Smooth muscle cell (in vitro differentiated cells): ENCODE results near the gene ASAP3. TPM values are rescaled to one million over a fixed set of nuclear protein-coding genes. Genes with fewer than 3 reads are reported as not detected.

Experiments
- DNase-seq: peaks from one replicate; lab custom pipeline; 2025; ENCODE audit not compliant: unreplicated experiment; lab: John Stamatoyannopoulos, UW
- H2AFZ ChIP-seq: fragments of 200-600 bp; sonication (generic); 2 replicates; pipeline ENCODE4 v1.6.0; 2016; ENCODE audit warnings: antibody characterized with exemption, low read depth, mild to moderate bottlenecking
- H3F3A ChIP-seq: fragments of 200-600 bp; sonication (generic); 2 replicates; pipeline ENCODE4 v1.6.0; 2017; ENCODE audit warnings: antibody characterized with exemption, low read depth
- H3K27ac ChIP-seq: fragments of 200-600 bp; sonication (generic); 2 replicates; pipeline ENCODE4 v1.5.1; 2016; ENCODE audit warnings: low read depth, mild to moderate bottlenecking
- H3K27me3 ChIP-seq: fragments of 200-600 bp; sonication (generic); 2 replicates; pipeline ENCODE4 v1.6.1; 2016; ENCODE audit warnings: low read depth, mild to moderate bottlenecking
- H3K36me3 ChIP-seq: fragments of 200-600 bp; sonication (generic); 2 replicates; pipeline ENCODE4 v1.5.1; 2016; ENCODE audit warnings: low read depth
- H3K4me1 ChIP-seq: fragments of 200-600 bp; sonication (generic); 2 replicates; pipeline ENCODE4 v1.5.1; 2016; ENCODE audit warnings: low read depth
- H3K4me2 ChIP-seq: fragments of 200-600 bp; sonication (generic); 2 replicates; pipeline ENCODE4 v1.6.0; 2016; ENCODE audit warnings: mild to moderate bottlenecking
- H3K4me3 ChIP-seq: fragments of 200-600 bp; sonication (generic); 2 replicates; pipeline ENCODE4 v1.5.1; 2016; ENCODE audit warnings: mild to moderate bottlenecking
- H3K79me2 ChIP-seq: fragments of 200-600 bp; sonication (generic); 2 replicates; pipeline ENCODE4 v1.6.0; 2016; ENCODE audit warnings: low read depth, mild to moderate bottlenecking
- H3K9ac ChIP-seq: fragments of 200-600 bp; sonication (generic); 2 replicates; pipeline ENCODE4 v1.6.0; 2016; ENCODE audit warnings: low read depth
- H3K9me3 ChIP-seq: fragments of 200-600 bp; sonication (generic); replicated peaks from 2 replicates; pipeline ENCODE4 v1.5.1; 2016; ENCODE audit warnings: low read depth
- H4K20me1 ChIP-seq: fragments of 200-600 bp; sonication (generic); 2 replicates; pipeline ENCODE4 v1.6.0; 2016; ENCODE audit warnings: low read depth
- CTCF ChIP-seq: fragments of 200-600 bp; sonication (generic); IDR thresholded peaks from 2 replicates; pipeline ENCODE4 v1.5.1; 2017; ENCODE audit warnings: borderline replicate concordance, mild to moderate bottlenecking, antibody characterized with exemption; ENCODE audit not compliant: insufficient read depth, poor library complexity, severe bottlenecking
- WGBS: methylation state at CpG from one replicate; pipeline ENCODE4 v1.1.7; 2016; ENCODE audit warnings: low lambda C conversion rate; 5-methylcytosine and 5-hydroxymethylcytosine counted together
- polyA plus RNA-seq: library from polyadenylated mRNA; unstranded; fragments of >200 nt; fragmentation: Nextera tagmentation; extraction: Ambion mirVana; gene quantifications from 2 replicates; pipeline ENCODE4 v1.2.1, GENCODE V29; 2016
- total RNA-seq: library from RNA; depleted of rRNA; stranded (reverse); fragments of >200 nt; gene quantifications from 2 replicates; pipeline ENCODE4 v1.2.3, GENCODE V29; 2014

The ASAP3 gene
- total and polyA plus RNA-seq, 2 experiments from 2014 or later: 16.3 to 28.9 TPM

- H3K4me1 ChIP-seq: peaks cover 8% of the 10 kb centered on the region
- 80% methylated on average over 2 of the region's 2 CpGs for WGBS
- H3K27ac ChIP-seq: no peak overlapping the region
- TF ChIP-seq CTCF: no peak
- no peak for DNase-seq
- H3K36me3 ChIP-seq: no peaks in the 10 kb centered on the region
- H3K4me2 ChIP-seq: no peak overlapping the region
- H2AFZ ChIP-seq: no peak overlapping the region
- no peaks in the 10 kb centered on the region for H3K9me3 ChIP-seq
- H3K79me2 ChIP-seq: no peaks in the 10 kb centered on the region
- no peaks in the 10 kb centered on the region for H4K20me1 ChIP-seq
- no peak overlapping the region for H3K9ac ChIP-seq
- peaks cover 3% of the 10 kb centered on the region for H3F3A ChIP-seq
- no peak overlapping the region for H3K4me3 ChIP-seq
- no peaks in the 10 kb centered on the region for H3K27me3 ChIP-seq
These were observed 57.2 kb downstream of the ASAP3 start for GRCh38 chr1:23426828-23427227.

- H3F3A ChIP-seq: peaks cover 3% of the 10 kb centered on the region
- H3K36me3 ChIP-seq: no peaks in the 10 kb centered on the region
- no peaks in the 10 kb centered on the region for H4K20me1 ChIP-seq
- no peak for DNase-seq
- no peak overlapping the region for H3K9ac ChIP-seq
- no peak overlapping the region for H3K27ac ChIP-seq
- H3K4me3 ChIP-seq: peak overlapping the region; percentile 60
- TF ChIP-seq CTCF: no peak
- H3K27me3 ChIP-seq: no peaks in the 10 kb centered on the region
- no peaks in the 10 kb centered on the region for H3K9me3 ChIP-seq
- H2AFZ ChIP-seq: peak overlapping the region; percentile 84
- H3K4me2 ChIP-seq: peak overlapping the region; percentile 97
- peaks cover 8% of the 10 kb centered on the region for H3K4me1 ChIP-seq
- H3K79me2 ChIP-seq: no peaks in the 10 kb centered on the region
- 32% methylated on average over 5 of the region's 5 CpGs for WGBS
These were observed 58.8 kb downstream of the ASAP3 start for GRCh38 chr1:23425193-23425494.

- Histone ChIP-seq H3K9ac (peak within 1 kb of the TSS; percentile 62), H3K4me1 (peaks cover 8% of the 10 kb centered on the region)
- peak; percentile 35 for DNase-seq
These were observed 59.4 kb downstream of the ASAP3 start, which contains the start of gene TCEA3 for GRCh38 chr1:23424293-23425192. TSS of gene TCEA3 (minus strand) at chr1:23424748. CDS start at chr1:23424633, 115 bp downstream.

More at GRCh38 chr1:23424293-23425192, 59.4 kb downstream of the ASAP3 start, which contains the start of gene TCEA3:
- H3K36me3 ChIP-seq: no peaks in the 10 kb centered on the region
- H3K4me2 ChIP-seq: peak within 1 kb of the TSS; percentile 97
- H3K79me2 ChIP-seq: no peaks in the 10 kb centered on the region
- peak within 1 kb of the TSS; percentile 60 for H3K4me3 ChIP-seq
- H3K27ac ChIP-seq: no peak within 1 kb of the TSS
- TF ChIP-seq CTCF: no peak
- H4K20me1 ChIP-seq: no peaks in the 10 kb centered on the region
- no peaks in the 10 kb centered on the region for H3K27me3 ChIP-seq
- peaks cover 3% of the 10 kb centered on the region for H3F3A ChIP-seq
- WGBS: 6% methylated on average over 54 of the region's 84 CpGs
- peak within 1 kb of the TSS; percentile 84 for H2AFZ ChIP-seq
- H3K9me3 ChIP-seq: no peaks in the 10 kb centered on the region
